ENCODE measurements around the gene TTC9.

GRCh38 chr14:70700955-70701585, 59.4 kb downstream of the TTC9 start:
- TF ChIP-seq CTCF (IDR thresholded peaks at IDR 0.05) (no peak), POLR2AphosphoS5 (IDR thresholded peaks at IDR 0.05; ENCODE audit: low read depth, low read length) (no peak)

Data from Panc1 (cell line).